NCI-H2029 (cell line): ENCODE measurements around the gene SLC16A10.

Source experiments
- DNase-seq: peaks from one replicate; lab custom pipeline; 2025; lab: John Stamatoyannopoulos, UW

The SLC16A10 gene

DNA sequence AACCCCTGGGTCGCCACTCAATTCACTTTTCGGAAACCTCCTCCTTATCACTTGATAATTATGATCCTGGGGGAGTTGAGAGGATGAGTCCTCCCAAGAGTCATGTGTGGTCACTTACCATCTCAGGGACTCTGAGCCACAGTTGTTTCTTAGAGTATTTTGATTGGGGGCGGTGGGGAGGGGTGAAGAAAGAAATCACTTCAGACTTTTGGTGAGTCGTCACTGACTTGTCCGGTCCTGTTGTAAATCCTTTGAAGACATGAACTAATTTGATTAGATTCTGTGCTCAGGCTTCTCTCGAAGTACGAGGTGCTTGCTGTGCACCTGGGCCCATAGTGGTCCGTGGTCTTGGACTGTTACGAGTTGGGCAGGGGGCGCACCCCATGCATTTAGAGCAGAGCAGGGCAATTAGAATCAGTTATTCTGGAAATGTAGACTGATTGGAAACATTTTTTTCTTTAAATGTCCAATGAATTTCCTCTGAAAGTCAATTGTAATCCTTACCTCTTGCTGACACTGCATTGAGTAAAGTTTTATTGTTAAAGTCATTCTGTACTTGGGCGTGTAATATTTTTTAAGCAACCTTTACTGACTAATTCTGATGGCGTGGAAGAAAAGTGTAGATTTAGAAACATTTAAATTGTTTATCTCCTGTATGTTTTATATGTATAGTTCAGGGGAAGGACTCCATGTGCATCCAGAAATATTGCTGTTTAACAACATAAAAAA is 173.4 kb downstream of the SLC16A10 start:
- no peak for DNase-seq

DNA sequence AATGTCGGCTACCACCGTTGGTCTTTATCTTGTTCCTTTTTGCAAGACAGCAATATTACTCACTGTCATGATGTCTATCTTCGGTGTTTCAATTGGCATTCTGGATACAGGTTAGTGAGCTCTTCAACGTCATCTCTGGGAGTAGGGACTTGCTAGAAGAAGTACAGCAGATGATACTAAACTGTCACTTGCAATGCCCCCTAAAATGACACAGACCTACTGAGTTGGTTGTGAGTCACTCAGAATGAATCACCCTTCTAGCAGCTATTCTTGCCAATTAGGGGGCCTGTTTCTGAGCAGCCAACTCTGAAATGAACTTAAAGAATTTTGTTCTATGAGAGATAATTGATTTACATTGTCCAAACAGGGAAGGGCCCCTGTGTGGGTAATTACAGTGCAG is 176.5 kb downstream of the SLC16A10 start:
- no peak for DNase-seq

DNA sequence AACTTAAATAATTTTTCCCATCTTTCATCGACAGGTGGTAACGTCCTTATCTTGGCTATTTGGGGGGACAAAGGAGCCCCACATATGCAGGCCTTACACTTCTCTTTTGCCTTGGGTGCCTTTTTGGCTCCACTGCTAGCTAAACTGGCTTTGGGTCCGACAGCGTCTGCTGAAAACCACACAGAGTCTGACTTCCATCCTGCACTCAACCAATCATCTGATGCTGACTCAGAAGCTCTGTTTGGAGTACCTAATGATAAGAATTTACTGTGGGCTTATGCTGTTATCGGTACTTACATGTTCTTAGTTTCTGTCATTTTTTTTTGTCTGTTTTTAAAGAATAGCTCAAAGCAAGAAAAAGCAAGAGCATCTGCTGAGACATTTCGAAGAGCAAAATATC is 178.5 kb downstream of the SLC16A10 start:
- DNase-seq: no peak

DNA sequence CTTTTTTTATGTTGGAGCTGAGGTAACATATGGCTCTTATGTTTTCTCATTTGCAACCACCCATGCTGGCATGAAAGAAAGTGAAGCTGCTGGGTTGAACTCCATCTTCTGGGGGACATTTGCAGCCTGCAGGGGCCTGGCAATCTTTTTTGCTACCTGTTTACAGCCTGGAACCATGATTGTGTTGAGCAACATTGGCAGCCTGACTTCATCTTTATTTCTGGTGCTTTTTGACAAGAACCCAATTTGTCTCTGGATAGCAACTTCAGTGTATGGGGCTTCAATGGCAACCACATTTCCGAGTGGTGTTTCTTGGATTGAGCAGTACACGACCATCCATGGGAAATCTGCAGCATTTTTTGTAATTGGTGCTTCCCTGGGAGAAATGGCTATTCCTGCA is 179.0 kb downstream of the SLC16A10 start:
- no peak for DNase-seq

DNA sequence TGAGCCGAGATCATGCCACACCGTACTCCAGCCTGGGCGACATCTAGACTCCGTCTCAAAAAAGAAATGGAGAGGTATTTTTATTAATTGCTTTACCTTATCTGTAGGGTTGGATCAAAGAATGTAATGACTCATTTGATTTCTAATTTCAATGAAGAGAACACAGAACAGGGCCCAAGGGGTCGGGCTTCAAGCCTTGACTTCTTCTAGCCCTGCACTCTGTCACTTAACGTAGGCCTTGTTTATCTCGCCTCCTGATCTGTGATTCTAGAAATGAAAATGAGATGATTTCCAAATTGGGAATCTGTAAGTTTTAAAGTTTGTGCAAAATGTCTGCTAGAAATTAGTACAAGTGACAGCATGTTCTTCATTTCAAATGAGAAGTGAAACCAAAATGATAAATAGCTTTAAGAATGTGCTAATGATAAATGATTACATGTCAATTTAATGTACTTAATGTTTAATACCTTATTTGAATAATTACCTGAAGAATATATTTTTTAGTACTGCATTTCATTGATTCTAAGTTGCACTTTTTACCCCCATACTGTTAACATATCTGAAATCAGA is 180.5 kb downstream of the SLC16A10 start:
- no peak for DNase-seq

DNA sequence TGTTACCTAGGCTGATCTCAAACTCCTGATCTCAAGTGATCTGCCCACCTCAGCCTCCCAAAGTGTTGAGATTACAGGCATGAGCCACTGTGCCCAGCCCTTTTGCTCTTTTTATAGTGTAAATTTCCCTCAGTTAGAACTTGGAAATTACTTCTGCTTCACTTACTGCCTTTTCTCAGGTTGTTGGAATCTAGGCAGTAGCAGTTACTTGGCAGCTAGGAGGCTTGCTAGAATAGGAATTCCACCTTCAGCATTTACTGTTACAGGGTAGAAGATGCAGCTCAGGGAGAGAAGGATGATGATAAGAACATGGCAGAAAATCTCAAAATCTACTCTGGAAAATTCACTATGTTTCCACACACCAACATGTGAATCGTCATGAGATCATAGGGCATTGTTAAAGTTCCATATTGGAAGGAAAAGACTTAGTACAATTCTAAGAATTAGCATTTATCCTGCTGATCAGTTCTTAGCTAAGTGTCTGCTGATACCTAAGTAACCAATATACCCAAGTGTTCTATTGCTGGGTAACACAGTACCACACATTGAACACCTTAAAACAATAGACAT is 182.2 kb downstream of the SLC16A10 start:
- no peak for DNase-seq

DNA sequence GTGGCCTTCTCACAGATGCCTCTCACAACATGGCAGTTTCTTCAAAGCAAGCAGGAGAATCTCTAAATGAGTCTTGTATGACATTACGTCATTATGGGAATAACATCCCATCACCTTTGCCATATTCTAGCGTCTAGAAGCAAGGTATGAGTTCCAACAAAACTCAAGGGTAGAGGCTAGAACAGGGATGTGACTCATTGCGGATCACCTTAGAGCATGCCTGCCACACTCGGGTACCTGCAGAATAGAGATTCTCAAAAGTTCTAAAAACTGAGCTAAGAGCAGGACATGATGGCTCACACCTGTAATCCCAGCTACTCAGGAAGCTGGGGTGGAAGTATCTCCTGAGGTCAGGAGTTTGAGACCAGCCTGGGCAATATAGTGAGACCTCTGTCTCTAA is 182.8 kb downstream of the SLC16A10 start:
- DNase-seq: no peak

DNA sequence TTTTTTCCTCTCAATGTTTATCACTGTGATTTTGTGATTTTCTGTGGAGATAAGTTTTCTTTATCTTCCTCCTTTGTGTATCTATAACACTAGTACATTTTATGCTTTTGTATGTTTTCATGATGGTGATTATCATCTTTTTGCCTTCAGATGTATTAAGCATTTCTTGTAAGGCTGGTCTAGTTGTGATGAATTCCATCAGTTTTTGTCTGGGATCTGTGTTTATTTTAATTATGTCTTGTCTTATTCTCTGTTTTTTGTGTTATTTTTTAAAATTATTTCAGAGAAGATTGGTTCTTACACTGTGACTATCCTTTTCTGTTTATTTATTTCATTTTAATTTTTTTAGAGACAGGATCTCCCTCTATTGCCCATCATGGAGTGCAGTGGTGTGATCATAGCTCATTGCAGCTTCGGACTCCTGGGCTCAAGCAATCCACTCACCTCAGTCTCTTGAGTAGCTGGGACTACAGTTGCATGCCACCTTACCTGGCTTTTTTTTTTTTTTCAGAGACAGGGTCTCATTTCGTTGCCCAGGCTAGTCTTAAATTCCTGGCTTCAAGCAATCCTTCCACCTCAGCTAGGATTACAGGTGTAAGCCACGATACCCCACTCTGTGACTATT is 187.4 kb downstream of the SLC16A10 start:
- no peak for DNase-seq

DNA sequence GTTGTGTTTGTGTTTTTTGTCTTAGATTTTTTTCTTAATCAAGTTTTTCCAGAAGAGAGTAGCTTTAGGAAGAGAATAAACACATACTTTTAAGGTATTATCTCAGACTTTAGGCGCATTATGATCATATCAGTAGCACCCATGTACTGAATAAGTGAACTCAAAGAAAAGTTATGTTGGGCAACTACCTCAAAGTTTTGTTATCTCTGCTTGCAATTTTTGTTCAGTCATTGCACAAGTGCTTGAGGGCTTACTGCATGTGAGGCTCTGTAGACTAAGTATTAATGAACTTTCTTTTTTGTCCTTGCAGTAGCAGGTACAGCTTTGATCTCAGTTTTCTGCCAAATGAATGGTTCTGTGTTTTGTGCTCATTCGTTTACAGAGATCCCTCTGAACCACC is 189.0 kb downstream of the SLC16A10 start:
- no peak for DNase-seq

DNA sequence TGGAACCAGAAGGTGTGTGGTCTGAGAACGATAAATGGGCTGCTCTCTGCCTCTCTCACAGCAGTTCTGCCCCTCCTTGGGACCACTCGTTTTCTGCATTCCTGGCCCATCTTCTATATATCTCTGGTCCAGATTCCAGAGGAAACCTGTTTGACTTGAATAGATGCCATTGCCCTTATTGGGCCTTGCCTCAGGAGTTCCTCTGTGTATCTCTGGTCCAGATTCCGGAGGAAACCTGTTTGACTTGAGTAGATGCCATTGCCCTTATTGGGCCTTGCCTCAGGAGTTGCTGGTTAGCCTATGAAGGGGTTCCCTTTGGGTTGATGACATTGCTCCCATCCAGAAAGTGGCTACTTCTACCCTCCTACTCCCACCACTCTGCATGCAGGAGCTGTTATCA is 189.4 kb downstream of the SLC16A10 start:
- DNase-seq: no peak

DNA sequence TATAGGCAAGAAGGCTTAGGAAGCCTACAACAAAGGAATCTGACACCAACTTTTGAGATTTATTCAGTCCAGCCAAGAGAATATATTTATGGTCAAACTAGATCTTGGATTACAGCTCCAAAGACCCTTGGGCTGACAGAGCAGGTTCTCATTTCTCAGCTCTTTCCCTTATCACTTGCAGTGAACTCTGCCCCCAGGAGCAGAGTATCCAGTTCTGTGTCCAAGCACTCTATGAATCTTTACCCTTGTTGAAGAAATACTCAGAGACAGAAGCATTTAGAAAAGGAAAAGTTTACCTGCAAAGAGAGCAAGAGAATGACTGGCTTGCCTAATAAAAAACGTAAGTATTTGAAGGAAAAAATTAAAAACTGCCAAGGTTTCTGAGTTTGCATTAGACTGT is 190.5 kb downstream of the SLC16A10 start:
- no peak for DNase-seq

DNA sequence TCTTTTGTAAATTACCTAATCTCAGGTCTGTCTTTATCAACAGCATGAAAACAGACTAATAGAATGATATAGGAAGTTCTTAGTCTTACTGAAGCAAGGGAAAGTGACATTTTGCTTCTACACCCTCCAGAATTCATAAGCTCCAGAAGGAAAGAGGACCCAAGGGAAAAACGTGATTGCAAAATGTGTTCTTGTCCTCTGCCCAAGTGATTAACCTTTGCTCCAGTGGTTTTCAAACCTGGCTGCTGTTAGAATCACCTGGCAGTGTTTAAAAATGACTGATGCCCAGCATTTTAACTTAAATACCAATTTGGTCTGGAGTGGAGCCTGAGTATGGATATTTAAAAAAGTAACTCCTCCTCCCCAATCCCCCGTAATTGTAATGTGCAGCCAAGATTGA is 191.4 kb downstream of the SLC16A10 start:
- no peak for DNase-seq

DNA sequence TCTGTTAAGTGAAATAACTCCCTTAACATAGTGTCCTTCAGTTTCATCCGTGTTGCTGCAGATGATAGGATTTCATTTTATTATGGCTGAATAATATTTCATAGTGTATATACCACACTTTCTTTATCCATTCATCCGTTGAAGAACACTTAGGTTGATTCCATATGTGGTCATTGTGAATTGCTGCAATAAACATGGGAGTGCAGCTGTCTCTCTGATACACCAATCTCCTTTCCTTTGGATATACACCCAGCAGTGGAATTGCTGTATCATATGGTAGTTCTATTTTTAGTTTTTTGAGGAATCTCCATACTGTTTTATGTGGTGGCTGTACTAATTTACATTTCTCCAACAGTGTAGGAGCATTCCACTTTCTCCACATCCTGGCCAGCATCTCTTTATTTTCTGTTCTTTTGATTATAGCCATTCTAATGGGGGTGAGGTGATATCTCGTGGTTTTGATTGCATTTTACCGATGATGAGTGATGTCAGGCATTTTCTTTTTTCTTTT is 193.2 kb downstream of the SLC16A10 start:
- DNase-seq: no peak
